HepG2 (cell line): ENCODE measurements around the gene IKZF4. TPM values are rescaled to one million over a fixed set of nuclear protein-coding genes. Genes with fewer than 3 reads are reported as not detected.

Source experiments
- BRF2 ChIP-seq: sonication (generic); formaldehyde crosslinking; IDR thresholded peaks from 2 replicates; pipeline ENCODE4 v1.8.1; 2022; ENCODE audit warnings: mild to moderate bottlenecking, missing genetic modification reagents
- CREM ChIP-seq, 2 experiments: sonication (generic) in 1 of 2; formaldehyde crosslinking in 1 of 2; IDR thresholded peaks; 2 replicates each; pipeline versions ENCODE4 v1.4.0 to v1.6.1; 2016 to 2020; ENCODE audit warnings: antibody characterized with exemption in 1 of 2, mild to moderate bottlenecking in 1 of 2, missing genetic modification reagents in 1 of 2
- E2F2 ChIP-seq: sonication (generic); formaldehyde crosslinking; IDR thresholded peaks from 2 replicates; pipeline ENCODE4 v1.4.0; 2020; ENCODE audit warnings: missing genetic modification reagents, borderline replicate concordance
- KDM3A ChIP-seq: IDR thresholded peaks from 2 replicates; pipeline ENCODE4 v1.6.1; 2018; ENCODE audit warnings: low read depth, missing compliant biosample characterization
- PRDM4 ChIP-seq: sonication (generic); formaldehyde crosslinking; IDR thresholded peaks from 2 replicates; pipeline ENCODE4 v1.9.0; 2021; ENCODE audit warnings: missing genetic modification reagents, borderline replicate concordance
- RARG ChIP-seq: sonication (generic); formaldehyde crosslinking; IDR thresholded peaks from 2 replicates; pipeline ENCODE4 v1.4.0; 2020; ENCODE audit warnings: low read depth, mild to moderate bottlenecking, missing genetic modification reagents
- RCOR2 ChIP-seq: IDR thresholded peaks from 2 replicates; pipeline ENCODE4 v1.6.1; 2016; ENCODE audit warnings: missing biosample characterization, missing genetic modification reagents
- SYNCRIP ChIP-seq: fragments of 200-400 bp; formaldehyde crosslinking; IDR thresholded peaks from 2 replicates; pipeline ENCODE4 v1.6.1; 2018; ENCODE audit warnings: mild to moderate bottlenecking, low read depth, low read length; ENCODE audit not compliant: insufficient read depth
- XRCC5 ChIP-seq: fragments of 200-400 bp; formaldehyde crosslinking; optimal IDR thresholded peaks from 2 replicates; pipeline ENCODE3; 2017; ENCODE audit warnings: mild to moderate bottlenecking, low read length
- ZNF407 ChIP-seq: sonication (generic); formaldehyde crosslinking; IDR thresholded peaks from one replicate; pipeline ENCODE4 v1.5.1; 2020; ENCODE audit warnings: mild to moderate bottlenecking, missing genetic modification reagents; ENCODE audit errors: not compliant biosample characterization
- ZNF670 ChIP-seq: sonication (generic); formaldehyde crosslinking; IDR thresholded peaks from 2 replicates; pipeline ENCODE4 v1.8.0; 2022; ENCODE audit warnings: mild to moderate bottlenecking, missing genetic modification reagents, borderline replicate concordance
- ZNF777 ChIP-seq: sonication (generic); formaldehyde crosslinking; IDR thresholded peaks from 2 replicates; pipeline ENCODE4 v1.4.0; 2020; ENCODE audit warnings: missing genetic modification reagents
- polyA plus RNA-seq, 8 experiments: library from polyadenylated mRNA; depleted of rRNA in 3 of 8; stranded (reverse) in 7 of 8; unstranded in 1 of 8; fragments of >200 nt; fragmentation: Illumina TruSeq in 4 of 8; extraction: Trizol in 4 of 8; gene quantifications; 2 replicates each; pipeline versions ENCODE4 v1.2.1 to v1.2.3, GENCODE V29; 2011 to 2016; ENCODE audit warnings: low read depth in 4 of 8, missing spikeins in 1 of 8, mixed read lengths in 1 of 8; ENCODE audit not compliant: insufficient read depth in 1 of 8
- total RNA-seq, 5 experiments: library from RNA; depleted of rRNA; stranded (reverse); fragments of >200 nt; fragmentation: Illumina TruSeq; extraction: Trizol; gene quantifications; 2 replicates each; pipeline ENCODE4 v1.2.3, GENCODE V29; 2016; ENCODE audit warnings: low read depth in 1 of 5

Gene IKZF4
- total and polyA plus RNA-seq, 2 of the 13 experiments (the other 11 are each of a cell fraction or from before 2014, with no cell fraction given): 0.58 to 2.2 TPM

GRCh38 chr12:55972911-55973598 lies 47.8 kb upstream of the IKZF4 start (continued):
- TF ChIP-seq ZNF407 (no peak), ZNF777 (CRISPR knock-in tag) (no peak), KDM3A (CRISPR knock-in tag) (no peak), E2F2 (CRISPR knock-in tag) (no peak), BRF2 (CRISPR knock-in tag) (no peak), CREM (IDR thresholded peaks at IDR 0.05) (no peak), CREM (CRISPR knock-in tag; IDR thresholded peaks at IDR 0.05) (no peak), PRDM4 (CRISPR knock-in tag) (no peak), XRCC5 (no peak), RCOR2 (CRISPR knock-in tag) (no peak), SYNCRIP (no peak), RARG (no peak), ZNF670 (CRISPR knock-in tag) (no peak)
